Epithelial cell of proximal tubule (primary cell): ENCODE results near the gene CADM1. TPM values are rescaled to one million over a fixed set of nuclear protein-coding genes. Genes with fewer than 3 reads are reported as not detected.

Source experiments
- DNase-seq: peaks from one replicate; pipeline ENCODE4 v3.0.0-alpha.2; 2011; ENCODE audit warnings: low read depth
- H3K4me3 ChIP-seq: 2 replicates; pipeline ENCODE4 v1.5.1; 2011; ENCODE audit warnings: low read depth, mild to moderate bottlenecking, low read length
- total RNA-seq: library from RNA; depleted of rRNA; stranded (reverse); fragments of >200 nt; gene quantifications from 2 replicates; pipeline ENCODE4 v1.2.3, GENCODE V29; 2015
- TF ChIP-seq, protein P1 (sequence below): conservative IDR thresholded peaks from 2 replicates; pipeline ENCODE4 v1.5.1; 2012; ENCODE audit warnings: low read depth, mild to moderate bottlenecking, low read length

The CADM1 gene
- total RNA-seq, 1 donor from 2014 or later, result 21.3 TPM

DNA sequence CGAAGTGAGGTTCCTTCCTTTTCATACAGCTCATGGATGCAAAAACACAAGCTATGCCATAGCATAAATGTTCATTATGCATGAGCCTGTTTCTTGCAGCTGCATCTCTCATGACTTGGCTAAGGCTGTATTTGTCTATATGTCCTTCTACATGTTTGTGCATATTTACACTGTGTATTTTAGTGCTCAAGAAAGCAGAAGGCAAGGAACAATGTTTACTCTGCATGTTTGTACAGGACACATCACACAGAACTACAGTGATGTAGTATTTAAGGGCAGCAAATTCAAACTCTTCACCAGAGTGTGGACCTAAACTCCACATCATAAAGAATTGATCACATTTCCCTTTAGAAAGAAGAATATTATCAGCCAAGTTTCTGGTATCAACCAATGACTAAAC, 170.3 kb downstream of the CADM1 start:
- H3K4me3 ChIP-seq, result no peak overlapping the region
- DNase-seq, result no peak
- TF ChIP-seq, protein P1, sequence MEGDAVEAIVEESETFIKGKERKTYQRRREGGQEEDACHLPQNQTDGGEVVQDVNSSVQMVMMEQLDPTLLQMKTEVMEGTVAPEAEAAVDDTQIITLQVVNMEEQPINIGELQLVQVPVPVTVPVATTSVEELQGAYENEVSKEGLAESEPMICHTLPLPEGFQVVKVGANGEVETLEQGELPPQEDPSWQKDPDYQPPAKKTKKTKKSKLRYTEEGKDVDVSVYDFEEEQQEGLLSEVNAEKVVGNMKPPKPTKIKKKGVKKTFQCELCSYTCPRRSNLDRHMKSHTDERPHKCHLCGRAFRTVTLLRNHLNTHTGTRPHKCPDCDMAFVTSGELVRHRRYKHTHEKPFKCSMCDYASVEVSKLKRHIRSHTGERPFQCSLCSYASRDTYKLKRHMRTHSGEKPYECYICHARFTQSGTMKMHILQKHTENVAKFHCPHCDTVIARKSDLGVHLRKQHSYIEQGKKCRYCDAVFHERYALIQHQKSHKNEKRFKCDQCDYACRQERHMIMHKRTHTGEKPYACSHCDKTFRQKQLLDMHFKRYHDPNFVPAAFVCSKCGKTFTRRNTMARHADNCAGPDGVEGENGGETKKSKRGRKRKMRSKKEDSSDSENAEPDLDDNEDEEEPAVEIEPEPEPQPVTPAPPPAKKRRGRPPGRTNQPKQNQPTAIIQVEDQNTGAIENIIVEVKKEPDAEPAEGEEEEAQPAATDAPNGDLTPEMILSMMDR, result no peak

DNA sequence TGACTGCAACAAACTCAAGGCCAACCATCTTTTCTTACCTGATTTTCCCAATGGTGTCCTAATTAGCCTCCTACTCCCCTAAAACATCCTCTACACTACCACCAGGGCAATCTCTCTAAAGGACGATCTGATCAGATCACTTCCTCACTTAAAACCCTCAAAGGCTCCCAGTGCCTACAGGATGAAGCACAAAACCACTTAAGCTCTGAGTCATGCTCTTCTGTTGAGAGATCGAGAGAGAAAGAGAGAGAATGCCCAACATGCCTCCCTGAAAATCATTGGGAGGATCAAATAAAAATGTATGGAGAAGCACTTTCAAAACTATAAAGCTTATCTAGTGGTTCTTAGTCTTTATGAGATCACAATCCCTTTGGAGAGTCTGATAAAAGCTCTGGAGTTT, 171.1 kb downstream of the CADM1 start:
- H3K4me3 ChIP-seq, result no peak overlapping the region
- no peak for DNase-seq
- TF ChIP-seq, protein P1, result no peak

DNA sequence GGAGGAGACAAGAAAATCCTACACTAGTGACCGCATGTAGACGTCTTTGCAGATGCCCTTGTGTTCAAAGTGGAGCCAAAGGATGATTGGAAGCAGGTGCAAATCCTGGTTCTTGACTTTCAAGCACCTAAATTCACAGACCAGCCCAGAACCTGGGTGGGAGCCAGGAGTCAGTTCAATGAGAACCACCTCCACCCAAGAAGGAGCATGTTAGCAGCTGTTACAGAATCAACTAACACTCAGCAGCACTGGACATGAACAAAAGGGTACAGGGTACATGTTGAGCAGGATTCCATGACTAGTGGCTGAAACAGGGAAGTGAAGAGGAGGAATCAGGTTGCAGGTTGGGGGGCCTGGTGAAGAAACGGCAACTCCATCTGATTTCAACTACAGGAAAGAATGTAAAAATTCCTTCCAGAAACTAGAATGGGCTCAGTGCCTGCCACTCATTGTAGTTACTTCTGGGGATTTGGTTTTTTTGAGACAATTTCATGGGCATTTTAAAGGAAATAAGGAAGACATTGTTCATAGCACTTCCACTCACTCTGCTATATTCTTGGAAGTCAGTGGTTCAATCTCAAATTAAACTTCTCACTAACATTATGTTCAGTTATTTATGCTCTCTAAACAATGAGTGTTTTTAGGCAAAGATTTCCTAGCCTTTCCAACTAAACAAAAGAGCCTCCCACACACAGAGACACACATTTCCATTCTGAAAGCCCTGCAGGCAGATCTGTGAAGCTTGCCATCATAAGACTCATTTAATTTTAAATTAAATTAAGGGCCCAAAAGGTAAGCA, 173.3 kb downstream of the CADM1 start:
- DNase-seq, result no peak
- no peak overlapping the region for H3K4me3 ChIP-seq
- TF ChIP-seq, protein P1, result no peak

DNA sequence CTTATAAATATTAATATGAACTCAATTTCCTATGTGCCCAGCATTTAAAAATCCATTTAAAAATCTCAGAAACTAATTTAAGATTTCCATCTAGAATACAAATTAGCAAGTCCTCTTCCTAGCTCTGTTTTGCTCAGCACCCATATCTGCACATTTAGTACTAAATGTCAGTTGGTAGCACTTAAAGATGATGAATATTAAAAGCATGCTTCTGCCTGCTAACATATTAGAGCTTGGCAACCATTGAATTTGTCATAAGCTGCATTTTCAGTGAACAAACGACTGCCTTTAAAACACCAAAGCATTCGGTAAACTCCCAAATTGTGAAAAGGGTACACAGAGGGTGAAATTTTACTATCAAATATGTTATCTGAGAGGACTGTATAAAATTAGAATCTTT, 177.7 kb downstream of the CADM1 start:
- DNase-seq, result no peak
- TF ChIP-seq, protein P1, result no peak
- no peak overlapping the region for H3K4me3 ChIP-seq

DNA sequence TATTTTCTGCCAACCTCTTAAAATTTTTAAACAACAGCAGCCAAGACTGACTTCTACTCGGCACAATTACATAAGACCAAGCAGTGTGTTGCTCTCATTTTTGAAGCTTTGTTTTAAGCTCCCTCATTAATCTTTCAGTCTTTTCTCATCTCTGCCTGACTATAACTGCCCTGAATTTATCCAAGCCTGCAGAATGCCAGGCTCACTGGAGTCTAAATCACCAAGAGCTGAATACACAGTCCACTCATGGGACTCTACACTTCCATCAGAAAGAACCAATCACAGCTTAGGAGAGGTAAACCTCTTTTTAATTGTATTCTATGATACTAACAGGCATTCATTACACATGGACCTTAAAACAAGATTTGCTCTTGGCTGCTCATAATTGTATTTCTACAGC, 178.7 kb downstream of the CADM1 start:
- no peak for DNase-seq
- TF ChIP-seq, protein P1, result no peak
- H3K4me3 ChIP-seq, result no peak overlapping the region

DNA sequence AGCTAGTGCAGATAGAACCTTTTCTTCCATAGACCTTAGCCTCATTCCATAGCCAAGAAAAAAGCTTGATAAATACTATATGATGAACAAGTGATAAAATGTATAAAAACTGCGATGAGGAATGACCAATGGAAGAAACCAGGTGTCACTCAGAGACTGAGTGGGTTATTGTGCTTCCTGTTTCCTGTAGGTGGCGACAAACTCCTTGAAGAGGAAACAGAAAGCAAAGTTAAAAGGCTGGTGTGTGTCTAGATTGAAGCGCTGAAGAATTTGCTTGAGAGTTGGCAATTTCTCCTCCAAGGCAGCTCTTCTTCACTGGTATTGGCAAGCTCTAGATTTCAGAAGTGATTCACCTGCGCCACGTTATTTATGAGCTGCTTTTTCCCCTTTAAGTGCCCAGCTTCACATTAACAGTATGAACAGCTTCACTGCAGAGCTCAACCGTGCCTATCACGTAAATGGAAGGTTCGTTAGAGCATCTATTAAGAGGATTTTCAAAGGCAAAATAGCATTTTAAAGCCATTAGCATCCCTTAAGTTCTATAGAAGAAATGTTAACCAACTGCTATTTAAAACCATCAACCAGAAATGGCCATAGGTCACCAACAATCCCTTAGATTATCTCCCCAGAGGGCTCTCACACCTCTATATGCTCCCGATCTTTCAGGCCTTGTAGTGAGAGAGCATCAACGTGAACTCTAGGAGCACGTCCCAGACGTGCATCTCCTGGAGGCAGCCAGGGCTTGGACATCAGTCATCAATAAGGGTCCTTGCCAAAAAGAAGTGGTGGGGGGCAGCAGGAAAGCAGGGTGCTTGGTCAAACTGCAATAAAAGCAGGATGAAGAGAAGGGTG, 179.4 kb downstream of the CADM1 start:
- H3K4me3 ChIP-seq, result peak overlapping the region; percentile 12
- TF ChIP-seq, protein P1, result peak; percentile 94
- DNase-seq, result peak; percentile 33
